ENCODE results near the gene FARP1. TPM values are rescaled to one million over a fixed set of nuclear protein-coding genes. Genes with fewer than 3 reads are reported as not detected.

FARP1 gene
- total and polyA plus RNA-seq, 7 donors: 6.9 to 96.4 (median 32.9) TPM

DNA sequence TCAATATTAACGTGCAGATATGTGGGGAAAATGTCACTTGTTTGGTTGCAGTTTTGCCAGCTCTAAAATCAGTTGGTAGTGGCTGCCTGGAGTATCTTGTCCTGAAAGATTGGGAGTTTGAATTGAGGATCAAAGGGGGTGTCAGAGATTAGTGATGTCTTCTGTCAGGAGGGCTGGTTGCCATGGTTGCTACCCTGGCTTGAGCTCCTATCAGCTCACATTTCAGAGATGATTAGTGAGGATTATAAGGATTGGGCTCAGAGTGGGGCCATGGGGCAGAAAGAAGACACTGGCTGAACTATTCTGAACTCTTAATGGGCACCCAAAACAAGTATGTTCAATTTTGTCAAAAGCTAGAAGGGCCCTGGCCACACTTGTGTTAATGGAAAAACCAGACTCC lies 129.7 kb downstream of the FARP1 start:
- H3K36me3 ChIP-seq: no peaks in the 10 kb centered on the region
- intact Hi-C loops (cut with DNase I): no loop called here
- no peak for TF ChIP-seq POLR2A (IDR thresholded peaks at IDR 0.05)
- no peak for TF ChIP-seq POLR2AphosphoS5 (IDR thresholded peaks at IDR 0.05)
- no peak for TF ChIP-seq EP300 (IDR thresholded peaks at IDR 0.05)
- TF ChIP-seq, protein P1, sequence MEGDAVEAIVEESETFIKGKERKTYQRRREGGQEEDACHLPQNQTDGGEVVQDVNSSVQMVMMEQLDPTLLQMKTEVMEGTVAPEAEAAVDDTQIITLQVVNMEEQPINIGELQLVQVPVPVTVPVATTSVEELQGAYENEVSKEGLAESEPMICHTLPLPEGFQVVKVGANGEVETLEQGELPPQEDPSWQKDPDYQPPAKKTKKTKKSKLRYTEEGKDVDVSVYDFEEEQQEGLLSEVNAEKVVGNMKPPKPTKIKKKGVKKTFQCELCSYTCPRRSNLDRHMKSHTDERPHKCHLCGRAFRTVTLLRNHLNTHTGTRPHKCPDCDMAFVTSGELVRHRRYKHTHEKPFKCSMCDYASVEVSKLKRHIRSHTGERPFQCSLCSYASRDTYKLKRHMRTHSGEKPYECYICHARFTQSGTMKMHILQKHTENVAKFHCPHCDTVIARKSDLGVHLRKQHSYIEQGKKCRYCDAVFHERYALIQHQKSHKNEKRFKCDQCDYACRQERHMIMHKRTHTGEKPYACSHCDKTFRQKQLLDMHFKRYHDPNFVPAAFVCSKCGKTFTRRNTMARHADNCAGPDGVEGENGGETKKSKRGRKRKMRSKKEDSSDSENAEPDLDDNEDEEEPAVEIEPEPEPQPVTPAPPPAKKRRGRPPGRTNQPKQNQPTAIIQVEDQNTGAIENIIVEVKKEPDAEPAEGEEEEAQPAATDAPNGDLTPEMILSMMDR (IDR thresholded peaks at IDR 0.05): no peak
- H3K4me1 ChIP-seq: peaks cover 0 to 45% (median 22%) of the 10 kb centered on the region in 4 donors
- no peak for DNase-seq
- H3K27me3 ChIP-seq: no peaks in the 10 kb centered on the region
- H3K27ac ChIP-seq: no peak overlapping the region
- WGBS, 2 donors: 58 to 76% methylated on average over 1 of the region's 1 CpG
- no peak overlapping the region for H3K4me3 ChIP-seq
- no peaks in the 10 kb centered on the region for H3K9me3 ChIP-seq

DNA sequence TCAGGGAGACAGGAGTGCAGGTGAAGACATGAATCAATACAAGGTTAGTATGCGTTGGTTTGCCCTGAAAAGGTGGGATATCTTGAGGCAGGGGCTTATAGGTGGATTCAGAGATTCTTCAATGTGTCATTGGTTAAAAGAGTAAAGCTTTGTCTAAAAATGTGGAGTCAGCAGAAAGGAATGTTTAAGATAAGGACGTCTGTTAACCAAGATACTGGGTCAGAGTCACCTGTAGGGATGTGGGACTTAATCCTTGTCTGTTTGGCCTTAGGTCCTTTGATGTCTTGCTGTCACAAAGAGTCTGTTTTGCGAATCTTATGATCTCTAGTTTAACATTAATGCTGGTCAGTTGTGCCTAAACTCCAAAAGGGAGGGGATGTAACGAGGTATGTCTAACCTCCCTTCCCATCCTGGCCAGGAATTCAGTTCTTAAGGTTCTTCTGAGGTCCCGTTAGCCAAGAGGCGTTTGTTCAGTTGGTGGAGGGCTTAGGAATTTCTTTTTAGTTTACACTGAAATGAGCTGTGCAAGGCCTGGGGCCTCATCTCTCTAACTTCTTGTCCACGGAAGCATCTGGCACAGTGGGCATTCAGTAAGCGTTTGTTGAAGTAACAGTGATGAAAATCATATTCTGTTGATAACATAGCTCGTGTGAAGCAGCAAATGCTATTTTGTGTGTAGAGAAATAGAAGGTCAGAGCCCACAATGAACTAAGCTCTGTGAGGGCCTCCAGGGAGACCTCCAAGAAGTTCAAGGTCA lies 130.4 kb downstream of the FARP1 start:
- no peak overlapping the region for H3K27ac ChIP-seq

DNA sequence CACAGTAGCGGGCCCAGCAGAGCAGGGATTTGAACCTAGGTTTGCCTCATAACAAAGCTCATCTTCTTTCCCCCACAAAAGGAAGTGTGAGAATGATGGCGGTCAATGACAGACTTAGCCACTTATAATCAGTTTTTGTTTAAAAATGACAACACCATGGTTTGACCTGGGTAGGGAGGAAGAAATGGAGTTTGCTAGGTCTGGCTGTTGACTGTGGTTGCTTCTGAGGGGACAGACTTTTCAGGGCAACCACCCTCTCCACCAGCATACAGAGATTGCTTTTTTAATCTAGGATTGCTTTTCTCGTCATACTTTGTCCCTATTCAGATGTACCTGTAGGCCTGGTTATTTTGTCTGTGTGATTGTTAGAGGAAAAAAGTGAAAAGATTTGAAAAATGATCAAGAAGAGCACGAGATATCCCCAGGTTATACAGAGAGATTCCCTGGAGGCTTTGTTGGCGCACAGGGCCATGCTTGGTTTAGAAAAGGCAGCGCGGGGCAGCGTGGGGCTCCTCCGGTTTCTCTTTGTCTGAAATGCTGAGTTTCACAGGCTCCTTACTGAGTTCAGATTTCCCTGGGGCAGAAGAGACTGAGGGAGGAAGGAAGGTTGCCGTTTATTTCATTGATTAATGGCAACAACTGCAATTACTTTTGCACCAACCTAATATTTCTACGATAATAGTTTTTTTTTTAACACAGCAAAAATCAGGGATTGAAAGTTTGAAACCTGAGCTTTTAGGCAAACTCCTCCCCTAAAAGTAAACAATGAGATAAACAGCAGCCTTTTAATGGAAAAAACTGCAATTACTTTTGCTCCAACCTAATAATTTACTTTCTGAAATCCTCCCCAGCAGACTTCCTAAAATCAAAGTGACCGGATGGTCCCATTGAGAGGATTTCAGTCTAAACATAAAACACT lies 131.2 kb downstream of the FARP1 start:
- no peak overlapping the region for H3K4me3 ChIP-seq
- no peaks in the 10 kb centered on the region for H3K27me3 ChIP-seq
- intact Hi-C loops (cut with DNase I): no loop called here
- WGBS, 2 donors: 83 to 87% methylated on average over 12 of the region's 12 CpGs
- no peak for DNase-seq
- H3K4me1 ChIP-seq: peaks cover 0 to 39% (median 17%) of the 10 kb centered on the region in 4 donors
- TF ChIP-seq POLR2A (IDR thresholded peaks at IDR 0.05) (no peak), POLR2AphosphoS5 (IDR thresholded peaks at IDR 0.05) (no peak)
- H3K9me3 ChIP-seq: no peaks in the 10 kb centered on the region
- H3K27ac ChIP-seq: peak overlapping the region in 1 of 4 donors; percentile 48
- H3K36me3 ChIP-seq: no peaks in the 10 kb centered on the region

More for the DNA sequence above, 130.4 kb downstream of the FARP1 start:
- H3K27me3 ChIP-seq: no peaks in the 10 kb centered on the region
- no peak overlapping the region for H3K4me3 ChIP-seq
- H3K4me1 ChIP-seq: peaks cover 0 to 40% (median 17%) of the 10 kb centered on the region in 4 donors
- no peak for DNase-seq
- no peaks in the 10 kb centered on the region for H3K36me3 ChIP-seq
- H3K9me3 ChIP-seq: no peaks in the 10 kb centered on the region
- WGBS, 2 donors: 87% methylated on average over 9 of the region's 9 CpGs
- intact Hi-C loops (cut with DNase I): no loop called here
- no peak for TF ChIP-seq POLR2AphosphoS5 (IDR thresholded peaks at IDR 0.05)
- no peak for TF ChIP-seq POLR2A (IDR thresholded peaks at IDR 0.05)
- TF ChIP-seq EP300 (IDR thresholded peaks at IDR 0.05): no peak
- TF ChIP-seq, protein P1 (IDR thresholded peaks at IDR 0.05): no peak

DNA sequence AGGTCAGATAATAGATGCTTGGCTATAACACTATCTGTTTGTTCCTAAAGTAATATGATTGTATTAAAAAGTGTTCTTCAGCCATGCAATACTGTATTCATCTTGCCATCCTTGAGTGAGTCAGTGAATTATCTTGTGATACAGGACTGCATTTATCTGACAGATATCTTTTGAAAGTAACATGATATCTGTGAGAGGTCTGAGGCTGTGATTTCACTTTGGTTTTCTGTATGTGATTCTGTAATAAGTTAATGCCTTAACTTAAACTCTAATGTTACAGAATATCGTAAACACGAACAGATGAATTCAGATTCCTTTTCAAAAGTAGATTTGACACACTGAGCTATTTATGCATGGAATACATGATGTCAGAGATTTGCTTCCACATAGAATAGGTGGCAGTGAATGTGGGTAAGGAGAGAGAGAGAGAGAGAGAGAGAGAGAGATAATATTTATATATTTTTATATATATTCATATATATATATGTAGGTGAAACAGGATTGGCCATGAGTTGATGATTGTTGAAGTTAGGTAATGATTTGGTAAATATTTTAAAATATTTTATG lies 132.1 kb downstream of the FARP1 start:
- intact Hi-C loops (cut with DNase I): no loop called here
- no peak overlapping the region for H3K27ac ChIP-seq
- H3K4me3 ChIP-seq: no peak overlapping the region
- TF ChIP-seq EP300 (IDR thresholded peaks at IDR 0.05): no peak
- no peaks in the 10 kb centered on the region for H3K27me3 ChIP-seq
- no peak for DNase-seq
- WGBS, 2 donors: 86 to 93% methylated on average over 2 of the region's 2 CpGs
- H3K4me1 ChIP-seq: peaks cover 0 to 45% (median 17%) of the 10 kb centered on the region in 4 donors
- no peaks in the 10 kb centered on the region for H3K36me3 ChIP-seq
- no peaks in the 10 kb centered on the region for H3K9me3 ChIP-seq

DNA sequence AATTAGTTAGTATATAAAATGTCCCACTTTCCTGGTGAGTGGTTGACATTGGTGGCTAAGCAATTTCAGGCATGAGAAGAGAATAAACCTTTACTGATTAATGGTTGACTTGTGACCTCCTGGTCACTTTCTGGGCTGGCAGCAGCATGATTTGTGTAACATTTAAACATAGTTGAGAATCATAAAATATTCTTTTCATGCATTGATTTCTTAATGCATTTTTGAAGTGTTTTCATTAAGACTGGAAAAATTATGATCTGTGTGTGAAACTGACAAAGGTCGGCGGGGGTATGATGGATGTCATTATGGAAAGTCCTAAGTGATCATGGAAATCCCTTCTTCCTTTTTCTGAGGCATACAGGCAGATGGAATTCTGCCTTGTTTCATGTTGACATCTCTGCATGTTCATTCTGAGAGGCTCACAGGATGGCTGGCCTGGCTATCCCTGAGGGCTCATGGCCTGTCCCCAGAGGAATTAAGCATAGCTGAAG lies 132.8 kb downstream of the FARP1 start:
- DNase-seq: no peak
- Histone ChIP-seq H3K27me3 (no peaks in the 10 kb centered on the region), H3K4me1 (peaks cover 0 to 45% (median 17%) of the 10 kb centered on the region in 4 donors), H3K4me3 (no peak overlapping the region), H3K27ac (peak overlapping the region in 2 of 4 donors; percentile 22 to 32), H3K36me3 (no peaks in the 10 kb centered on the region), H3K9me3 (no peaks in the 10 kb centered on the region)
- intact Hi-C loops (cut with DNase I): no loop called here
- 87 to 91% methylated on average over 2 of the region's 2 CpGs for WGBS, 2 donors
- TF ChIP-seq, protein P1 (IDR thresholded peaks at IDR 0.05): no peak
- TF ChIP-seq EP300 (IDR thresholded peaks at IDR 0.05) (no peak), POLR2AphosphoS5 (IDR thresholded peaks at IDR 0.05) (no peak), POLR2A (IDR thresholded peaks at IDR 0.05) (no peak)

All from sigmoid colon (tissue), 7 donors.